K562 (cell line): ENCODE results near the gene TMOD3. TPM values are rescaled to one million over a fixed set of nuclear protein-coding genes. Genes with fewer than 3 reads are reported as not detected.
"Not testable (repeated sequence)": the region's sequence is repeated elsewhere in the genome, so short reads cannot be mapped to it uniquely, and the experiment has no call there.

ENCODE experiments used
- ATAC-seq: fragments of 200-7000 bp; cut with Tn5 transposase; 3 replicates; pipeline ENCODE4 v1.9.1; 2020; ENCODE audit warnings: moderate library complexity
- BruUV-seq: library from RNA; stranded (reverse); fragments of 400-500 nt; replicated peaks from 2 replicates; lab custom pipeline; 2021; lab: Mats Ljungman, UMichigan
- CTCF ChIA-PET: fragments of 300-600 bp; formaldehyde crosslinking; extraction: SDS; loops from one replicate; lab custom pipeline; 2021; ENCODE audit warnings: low intra/inter-chr PET ratio; lab: Yijun Ruan, JAX
- POLR2A ChIA-PET: fragments of 300-600, 350-650 bp; sonication (Branson Sonifier 250); formaldehyde crosslinking; extraction: SDS; loops from one replicate; lab custom pipeline; 2021; ENCODE audit warnings: antibody characterized with exemption, inconsistent platforms; lab: Yijun Ruan, JAX
- DNase-seq, 4 experiments: peaks; one replicate each; pipeline versions ENCODE4 v3.0.0 to v3.0.0-alpha.2; 2011 to 2018; ENCODE audit warnings: low spot score in 3 of 4, mixed read lengths in 3 of 4; ENCODE audit errors: extremely low read depth in 1 of 4
- FAIRE-seq: peaks from 2 replicates; lab custom pipeline; 2011; peaks lifted over from hg19 to GRCh38; lab: Jason Lieb, UNC
- H2AFZ ChIP-seq: 2 replicates; pipeline ENCODE4 v1.6.0; 2011; ENCODE audit warnings: low read depth, low read length, control low read depth, inconsistent platforms
- H3K27ac ChIP-seq: fragments of 200-600 bp; 3 replicates; pipeline ENCODE4 v1.8.0; 2011; ENCODE audit warnings: low read depth, mild to moderate bottlenecking, control low read depth, inconsistent platforms, low read length, moderate library complexity, mixed read lengths; ENCODE audit errors: extremely low read depth
- H3K27me3 ChIP-seq, 2 experiments: fragments of 300-600 bp in 1 of 2; 2 replicates in 1 of 2; 3 replicates in 1 of 2; pipeline versions ENCODE4 v1.6.0 to v1.8.0; 2011; ENCODE audit warnings: inconsistent platforms in 2 of 2, low read length in 2 of 2, mild to moderate bottlenecking in 1 of 2, mixed read lengths in 1 of 2, moderate library complexity in 1 of 2; ENCODE audit not compliant: control insufficient read depth in 2 of 2, insufficient read depth in 2 of 2
- H3K36me3 ChIP-seq: fragments of 300-600 bp; 3 replicates; pipeline ENCODE4 v1.8.0; 2011; ENCODE audit warnings: mild to moderate bottlenecking, low read length, inconsistent platforms; ENCODE audit not compliant: control insufficient read depth, insufficient read depth
- H3K4me1 ChIP-seq, 2 experiments: fragments of 200-600 bp in 1 of 2; replicated peaks in 1 of 2; 2 replicates in 1 of 2; 3 replicates in 1 of 2; pipeline versions ENCODE4 v1.5.1 to v1.8.0; 2011; ENCODE audit warnings: inconsistent platforms in 2 of 2, low read length in 2 of 2, mild to moderate bottlenecking in 1 of 2, mixed read lengths in 1 of 2, moderate library complexity in 1 of 2; ENCODE audit not compliant: control insufficient read depth in 2 of 2, insufficient read depth in 2 of 2
- H3K4me2 ChIP-seq: 2 replicates; pipeline ENCODE4 v1.6.1; 2011; ENCODE audit warnings: low read length, control low read depth, inconsistent platforms, mixed read lengths; ENCODE audit not compliant: insufficient read depth
- H3K4me3 ChIP-seq: fragments of 200-600 bp; sonication (generic), shearing (Covaris generic); 2 replicates; pipeline ENCODE4 v1.5.1; 2016; ENCODE audit warnings: control low read depth, inconsistent platforms
- H3K79me2 ChIP-seq: fragments of 200-600 bp; 3 replicates; pipeline ENCODE4 v1.8.0; 2011; ENCODE audit warnings: low read length, inconsistent platforms; ENCODE audit not compliant: control insufficient read depth, insufficient read depth
- H3K9ac ChIP-seq, 2 experiments: 2 replicates each; pipeline versions ENCODE4 v1.6.0 to v1.6.1; 2011; ENCODE audit warnings: low read depth in 2 of 2, low read length in 2 of 2, control low read depth in 1 of 2, inconsistent platforms in 1 of 2, mild to moderate bottlenecking in 1 of 2, mixed read lengths in 1 of 2; ENCODE audit not compliant: insufficient read depth in 1 of 2
- H3K9me1 ChIP-seq: one replicate; pipeline ENCODE4 v1.6.0; 2011; ENCODE audit warnings: inconsistent platforms, mild to moderate bottlenecking, low read length, moderate library complexity; ENCODE audit not compliant: control insufficient read depth, insufficient read depth
- H3K9me3 ChIP-seq: replicated peaks from 2 replicates; pipeline ENCODE4 v1.5.1; 2011; ENCODE audit warnings: low read depth, low read length, inconsistent platforms; ENCODE audit not compliant: control insufficient read depth, insufficient read depth
- H4K20me1 ChIP-seq: replicated peaks from 2 replicates; pipeline ENCODE4 v1.6.1; 2011; ENCODE audit warnings: low read length, inconsistent platforms, mixed read lengths; ENCODE audit not compliant: control insufficient read depth, insufficient read depth
- ESRRB ChIP-seq: fragments of 250-450 bp; sonication (Bioruptor Pico); IDR thresholded peaks from 2 replicates; pipeline ENCODE4 v1.5.0; 2020; ENCODE audit warnings: mild to moderate bottlenecking, moderate library complexity, borderline replicate concordance
- KAT7 ChIP-seq: sonication (generic); formaldehyde crosslinking; IDR thresholded peaks from 2 replicates; pipeline ENCODE4 v1.8.0; 2022; ENCODE audit warnings: missing genetic modification reagents, mild to moderate bottlenecking, borderline replicate concordance
- RAD21 ChIP-seq, 2 experiments: fragments of 250-450 bp in 1 of 2; fragments of 450-650 bp in 1 of 2; sonication (Bioruptor Pico) in 1 of 2; formaldehyde crosslinking in 1 of 2; IDR thresholded peaks in 1 of 2; conservative IDR thresholded peaks in 1 of 2; 2 replicates each; pipeline versions ENCODE4 v1.4.0 to v1.8.0; 2020 to 2022; ENCODE audit warnings: mild to moderate bottlenecking in 2 of 2, moderate library complexity in 1 of 2
- RNF2 ChIP-seq: sonication (generic); IDR thresholded peaks from 2 replicates; pipeline ENCODE4 v1.6.1; 2016
- SAFB2 ChIP-seq: fragments of 200-400 bp; formaldehyde crosslinking; IDR thresholded peaks from 2 replicates; pipeline ENCODE4 v1.6.1; 2018; ENCODE audit warnings: borderline replicate concordance, low read length, low read depth, moderate library complexity; ENCODE audit not compliant: severe bottlenecking
- SMARCB1 ChIP-seq: IDR thresholded peaks from 2 replicates; pipeline ENCODE4 v1.6.1; 2011; ENCODE audit warnings: improper control_type of control experiment, low read depth; ENCODE audit not compliant: insufficient read length
- TAF9B ChIP-seq: fragments of 450-650 bp; IDR thresholded peaks from 2 replicates; pipeline ENCODE4 v1.6.1; 2018; ENCODE audit warnings: mild to moderate bottlenecking; ENCODE audit not compliant: partially characterized antibody
- U2AF2 ChIP-seq: fragments of 200-400 bp; formaldehyde crosslinking; optimal IDR thresholded peaks from 2 replicates; pipeline ENCODE3; 2017; ENCODE audit warnings: low read depth, mild to moderate bottlenecking, low read length
- ZC3H11A ChIP-seq: IDR thresholded peaks from 2 replicates; pipeline ENCODE4 v1.6.1; 2012; ENCODE audit warnings: low read depth, low read length, improper control_type of control experiment
- WGBS: fragments of 100-300 bp; shearing (Covaris generic); methylation state at CpG from one replicate; pipeline ENCODE4 v1.1.6; 2016; ENCODE audit warnings: low coverage, mixed read lengths; ENCODE audit not compliant: insufficient coverage; ENCODE audit errors: missing lambda C conversion rate; 5-methylcytosine and 5-hydroxymethylcytosine counted together
- in situ Hi-C: fragments of 300-500 bp; cut with MboI; formaldehyde crosslinking; loops from 4 replicates; pipeline ENCODE4 v1.15.0; 2018; ENCODE audit warnings: inconsistent platforms, mixed read lengths
- intact Hi-C: fragments of 100-400 bp; cut with micrococcal nuclease; formaldehyde crosslinking; loops from 2 replicates; pipeline ENCODE4 v1.14.2; 2022
- polyA plus RNA-seq, 8 experiments: library from polyadenylated mRNA; depleted of rRNA in 4 of 8; stranded (reverse) in 5 of 8; unstranded in 3 of 8; fragments of >200 nt; fragmentation: Nextera tagmentation in 2 of 8; fragmentation: Illumina TruSeq in 1 of 8; extraction: Ambion mirVana in 2 of 8; extraction: Trizol in 1 of 8; gene quantifications; 2 replicates each; pipeline versions ENCODE4 v1.2.1 to v1.2.3, GENCODE V29; 2011 to 2014; ENCODE audit warnings: inconsistent platforms in 1 of 8, missing spikeins in 1 of 8
- total RNA-seq, 7 experiments: library from RNA; depleted of rRNA in 6 of 7; stranded (reverse); fragments of >200 nt in 6 of 7; fragmentation: Illumina TruSeq in 2 of 7; extraction: Trizol in 2 of 7; gene quantifications; 2 replicates each; pipeline versions ENCODE4 v1.2.1 to v1.2.3, GENCODE V29; 2011 to 2021; ENCODE audit warnings: low replicate concordance in 1 of 7
- TF ChIP-seq, protein P1 (sequence below): fragments of 200-400 bp; formaldehyde crosslinking; IDR thresholded peaks from 2 replicates; pipeline ENCODE4 v1.6.1; 2017; ENCODE audit warnings: mild to moderate bottlenecking, low read depth, low read length, moderate library complexity

TMOD3 gene
- total and polyA plus RNA-seq, 9 of the 15 experiments (the other 6 are each of a cell fraction or from before 2014, with no cell fraction given) = 6.8 to 45.0 (median 30.9) TPM

DNA sequence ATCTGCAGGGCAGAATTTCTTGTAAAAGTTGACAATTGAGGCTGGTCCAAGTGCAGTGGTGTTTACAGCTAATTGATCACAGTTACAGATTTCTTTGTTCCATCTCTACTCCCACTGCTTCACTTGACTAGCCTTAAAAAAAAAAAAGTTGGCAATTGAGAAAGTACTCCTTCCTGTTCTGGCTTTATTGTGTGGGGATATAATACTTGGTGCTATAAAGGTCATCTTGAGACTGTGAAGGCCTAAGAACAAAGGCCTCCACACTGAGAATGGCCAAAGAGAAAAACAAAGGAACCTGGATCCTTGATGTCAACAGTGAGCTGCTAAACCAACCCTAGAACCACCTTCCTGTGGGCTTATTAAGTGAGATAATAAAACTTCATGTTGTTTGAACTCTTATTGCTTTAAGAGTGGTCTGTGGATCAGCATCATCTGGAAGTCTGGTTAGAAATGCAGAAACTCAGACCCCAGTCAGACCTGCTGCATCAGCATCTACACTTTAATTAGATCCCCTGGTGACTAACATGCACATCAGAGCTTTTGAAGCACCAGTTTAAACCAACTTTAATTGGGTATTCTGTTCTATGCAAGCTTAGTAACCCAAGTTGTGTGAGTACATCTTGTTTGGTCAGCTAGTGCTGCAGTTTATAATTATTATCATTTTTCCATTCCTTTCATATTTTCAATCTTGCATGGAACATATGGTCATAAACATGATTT is 55.2 kb downstream of the TMOD3 start:
- POLR2A ChIA-PET = interaction anchor here (0.9 kb wide), 1 partner anchor 230 kb away, joined by 3 read pairs; no protein-coding TSS in a partner anchor
- Histone ChIP-seq H3K9me3 (no peaks in the 10 kb centered on the region), H3K79me2 (peaks cover 31% of the 10 kb centered on the region), H3K9ac (no peak overlapping the region), H4K20me1 (no peaks in the 10 kb centered on the region), H3K27ac (no peak overlapping the region), H3K36me3 (peaks cover 24% of the 10 kb centered on the region; the same call in 2 of the 3 replicates), H3K4me3 (no peak overlapping the region), H2AFZ (no peak overlapping the region), H3K9me1 (no peaks in the 10 kb centered on the region), H3K27me3 (no peaks in the 10 kb centered on the region), H3K4me2 (no peak overlapping the region), H3K4me1 (peaks cover 0 to 2% of the 10 kb centered on the region in 2 experiments; a peak in 3 of 5 replicates)
- CTCF ChIA-PET = no interaction called here
- in situ Hi-C loops (no loop called here), intact Hi-C loops (no loop called here)
- no TSS peak for BruUV-seq
- FAIRE-seq (no peak), ATAC-seq (no peak), DNase-seq (no peak)
- TF ChIP-seq KAT7 (CRISPR knock-in tag) = no peak
- TF ChIP-seq ZC3H11A = no peak
- no peak for TF ChIP-seq SAFB2
- TF ChIP-seq TAF9B = no peak
- TF ChIP-seq RAD21 (CRISPR knock-in tag; conservative IDR thresholded peaks at IDR 0.05 in 1 of 2, IDR thresholded peaks at IDR 0.05 in 1 of 2) = no peak
- no peak for TF ChIP-seq U2AF2
- no peak for TF ChIP-seq ESRRB (CRISPR knock-in tag)
- TF ChIP-seq SMARCB1 = no peak
- TF ChIP-seq, protein P1, sequence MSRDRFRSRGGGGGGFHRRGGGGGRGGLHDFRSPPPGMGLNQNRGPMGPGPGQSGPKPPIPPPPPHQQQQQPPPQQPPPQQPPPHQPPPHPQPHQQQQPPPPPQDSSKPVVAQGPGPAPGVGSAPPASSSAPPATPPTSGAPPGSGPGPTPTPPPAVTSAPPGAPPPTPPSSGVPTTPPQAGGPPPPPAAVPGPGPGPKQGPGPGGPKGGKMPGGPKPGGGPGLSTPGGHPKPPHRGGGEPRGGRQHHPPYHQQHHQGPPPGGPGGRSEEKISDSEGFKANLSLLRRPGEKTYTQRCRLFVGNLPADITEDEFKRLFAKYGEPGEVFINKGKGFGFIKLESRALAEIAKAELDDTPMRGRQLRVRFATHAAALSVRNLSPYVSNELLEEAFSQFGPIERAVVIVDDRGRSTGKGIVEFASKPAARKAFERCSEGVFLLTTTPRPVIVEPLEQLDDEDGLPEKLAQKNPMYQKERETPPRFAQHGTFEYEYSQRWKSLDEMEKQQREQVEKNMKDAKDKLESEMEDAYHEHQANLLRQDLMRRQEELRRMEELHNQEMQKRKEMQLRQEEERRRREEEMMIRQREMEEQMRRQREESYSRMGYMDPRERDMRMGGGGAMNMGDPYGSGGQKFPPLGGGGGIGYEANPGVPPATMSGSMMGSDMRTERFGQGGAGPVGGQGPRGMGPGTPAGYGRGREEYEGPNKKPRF = no peak
- no peak for TF ChIP-seq RNF2

DNA sequence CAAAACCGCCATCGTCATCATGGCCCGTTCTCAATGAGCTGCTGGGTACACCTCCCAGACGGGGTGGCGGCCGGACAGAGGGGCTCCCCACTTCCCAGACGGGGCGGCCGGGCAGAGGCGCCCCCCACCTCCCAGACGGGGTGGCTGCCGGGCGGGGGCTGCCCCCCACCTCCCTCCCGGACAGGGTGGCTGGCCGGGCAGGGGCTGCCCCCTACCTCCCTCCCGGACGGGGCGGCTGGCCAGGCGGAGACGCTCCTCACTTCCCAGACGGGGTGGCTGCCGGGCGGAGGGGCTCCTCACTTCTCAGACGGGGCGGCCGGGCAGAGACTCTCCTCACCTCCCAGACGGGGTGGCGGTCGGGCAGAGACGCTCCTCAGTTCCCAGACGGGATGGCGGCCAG is 56.3 kb downstream of the TMOD3 start:
- H3K27me3 ChIP-seq, H3K9me1 ChIP-seq, H2AFZ ChIP-seq, H3K4me3 ChIP-seq, H4K20me1 ChIP-seq, ATAC-seq, in situ Hi-C loops, H3K9ac ChIP-seq, CTCF ChIA-PET, DNase-seq, FAIRE-seq, BruUV-seq, intact Hi-C loops, H3K4me1 ChIP-seq, H3K4me2 ChIP-seq, H3K27ac ChIP-seq, H3K9me3 ChIP-seq, POLR2A ChIA-PET: not testable (repeated sequence)
- H3K36me3 ChIP-seq = peaks cover 29% of the 10 kb centered on the region
- peaks cover 21% of the 10 kb centered on the region for H3K79me2 ChIP-seq
- WGBS = 94% methylated on average over 18 of the region's 32 CpGs
